ENCODE results near the gene ELP5.

DNA sequence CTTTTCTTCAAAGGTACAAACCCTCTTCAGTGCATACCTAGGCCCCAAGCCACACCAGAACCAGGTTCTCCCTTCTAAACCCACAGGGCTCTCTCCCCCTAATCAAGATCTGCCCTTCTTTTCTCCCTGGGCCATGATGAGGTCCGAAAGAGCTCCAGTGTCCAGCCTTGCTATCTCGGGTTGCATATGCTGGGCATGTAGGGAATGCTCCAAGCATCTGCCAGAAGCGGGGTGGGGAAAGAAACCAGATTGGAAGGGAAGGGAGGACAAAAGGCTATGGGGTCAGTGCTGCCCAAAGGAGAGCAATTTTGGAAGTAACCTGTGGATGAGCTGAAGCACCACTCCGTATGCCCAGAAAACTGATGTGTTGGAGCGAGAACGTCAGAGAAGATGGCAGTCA is 2.8 kb upstream of the ELP5 start:
- TF ChIP-seq, protein P1, sequence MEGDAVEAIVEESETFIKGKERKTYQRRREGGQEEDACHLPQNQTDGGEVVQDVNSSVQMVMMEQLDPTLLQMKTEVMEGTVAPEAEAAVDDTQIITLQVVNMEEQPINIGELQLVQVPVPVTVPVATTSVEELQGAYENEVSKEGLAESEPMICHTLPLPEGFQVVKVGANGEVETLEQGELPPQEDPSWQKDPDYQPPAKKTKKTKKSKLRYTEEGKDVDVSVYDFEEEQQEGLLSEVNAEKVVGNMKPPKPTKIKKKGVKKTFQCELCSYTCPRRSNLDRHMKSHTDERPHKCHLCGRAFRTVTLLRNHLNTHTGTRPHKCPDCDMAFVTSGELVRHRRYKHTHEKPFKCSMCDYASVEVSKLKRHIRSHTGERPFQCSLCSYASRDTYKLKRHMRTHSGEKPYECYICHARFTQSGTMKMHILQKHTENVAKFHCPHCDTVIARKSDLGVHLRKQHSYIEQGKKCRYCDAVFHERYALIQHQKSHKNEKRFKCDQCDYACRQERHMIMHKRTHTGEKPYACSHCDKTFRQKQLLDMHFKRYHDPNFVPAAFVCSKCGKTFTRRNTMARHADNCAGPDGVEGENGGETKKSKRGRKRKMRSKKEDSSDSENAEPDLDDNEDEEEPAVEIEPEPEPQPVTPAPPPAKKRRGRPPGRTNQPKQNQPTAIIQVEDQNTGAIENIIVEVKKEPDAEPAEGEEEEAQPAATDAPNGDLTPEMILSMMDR (IDR thresholded peaks at IDR 0.05): no peak
- no peak for TF ChIP-seq ZFX (IDR thresholded peaks at IDR 0.05; ENCODE audit: borderline replicate concordance)

All from 22Rv1 (cell line).